ENCODE measurements around the gene FCN2.

Gene FCN2

DNA sequence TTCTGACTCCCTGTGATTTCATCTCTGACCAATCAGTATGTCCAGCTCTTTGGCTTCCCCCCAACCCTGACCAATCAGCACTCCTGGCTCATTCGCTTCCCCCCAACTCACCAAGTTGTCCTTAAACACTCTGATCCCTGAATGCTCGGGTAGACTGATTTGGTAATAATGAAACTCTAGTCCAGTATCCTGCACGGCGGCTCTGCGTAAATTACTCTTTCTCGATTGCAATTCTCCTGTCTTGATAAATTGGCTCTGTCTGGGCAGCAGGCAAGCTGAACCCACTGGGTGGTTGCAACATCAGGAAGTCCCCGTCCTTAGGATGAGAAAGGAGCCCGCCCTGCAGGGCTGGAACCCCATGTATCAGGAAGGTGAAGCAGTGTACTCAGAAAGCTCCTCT, 10.4 kb downstream of the FCN2 start:
- ATAC-seq (ENCODE audit: low read depth) = no peak
- Histone ChIP-seq H3K4me3 (ENCODE audit: severe bottlenecking) (no peak overlapping the region), H3K4me1 (ENCODE audit: insufficient read depth, poor library complexity, severe bottlenecking) (peaks cover 3% of the 10 kb centered on the region), H3K9me3 (ENCODE audit: severe bottlenecking) (no peaks in the 10 kb centered on the region), H3K27ac (ENCODE audit: poor library complexity, severe bottlenecking) (no peak overlapping the region), H3K27me3 (ENCODE audit: insufficient read depth, poor library complexity, severe bottlenecking) (no peaks in the 10 kb centered on the region), H3K36me3 (ENCODE audit: low read depth) (no peaks in the 10 kb centered on the region)
- no peak for DNase-seq (ENCODE audit: low spot score)
- TF ChIP-seq, protein P1, sequence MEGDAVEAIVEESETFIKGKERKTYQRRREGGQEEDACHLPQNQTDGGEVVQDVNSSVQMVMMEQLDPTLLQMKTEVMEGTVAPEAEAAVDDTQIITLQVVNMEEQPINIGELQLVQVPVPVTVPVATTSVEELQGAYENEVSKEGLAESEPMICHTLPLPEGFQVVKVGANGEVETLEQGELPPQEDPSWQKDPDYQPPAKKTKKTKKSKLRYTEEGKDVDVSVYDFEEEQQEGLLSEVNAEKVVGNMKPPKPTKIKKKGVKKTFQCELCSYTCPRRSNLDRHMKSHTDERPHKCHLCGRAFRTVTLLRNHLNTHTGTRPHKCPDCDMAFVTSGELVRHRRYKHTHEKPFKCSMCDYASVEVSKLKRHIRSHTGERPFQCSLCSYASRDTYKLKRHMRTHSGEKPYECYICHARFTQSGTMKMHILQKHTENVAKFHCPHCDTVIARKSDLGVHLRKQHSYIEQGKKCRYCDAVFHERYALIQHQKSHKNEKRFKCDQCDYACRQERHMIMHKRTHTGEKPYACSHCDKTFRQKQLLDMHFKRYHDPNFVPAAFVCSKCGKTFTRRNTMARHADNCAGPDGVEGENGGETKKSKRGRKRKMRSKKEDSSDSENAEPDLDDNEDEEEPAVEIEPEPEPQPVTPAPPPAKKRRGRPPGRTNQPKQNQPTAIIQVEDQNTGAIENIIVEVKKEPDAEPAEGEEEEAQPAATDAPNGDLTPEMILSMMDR (IDR thresholded peaks at IDR 0.05; ENCODE audit: poor library complexity, severe bottlenecking) = no peak

DNA sequence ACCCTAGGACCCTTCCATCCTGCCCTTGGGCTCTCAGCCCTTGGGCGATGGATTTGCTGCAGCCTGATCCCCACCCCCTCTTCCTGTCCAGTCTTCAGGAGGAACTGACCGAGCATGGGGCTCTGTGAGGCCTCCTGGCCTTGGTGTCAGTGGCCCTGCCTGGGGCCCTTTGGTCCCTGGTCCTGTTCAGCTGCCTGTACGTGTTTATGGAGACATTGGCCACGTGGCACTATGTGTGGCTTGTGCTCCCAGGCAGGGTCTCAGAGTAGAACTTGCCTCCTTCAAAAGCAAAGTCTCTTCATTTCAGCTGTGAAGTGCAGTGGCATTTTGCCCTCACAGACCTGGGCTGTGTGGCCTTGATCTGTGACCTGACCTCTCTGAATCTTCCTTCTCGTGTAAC, 11.1 kb downstream of the FCN2 start:
- TF ChIP-seq, protein P1 (IDR thresholded peaks at IDR 0.05; ENCODE audit: poor library complexity, severe bottlenecking) = no peak
- DNase-seq (ENCODE audit: low spot score) (no peak), ATAC-seq (ENCODE audit: low read depth) (no peak)
- no peak overlapping the region for H3K4me3 ChIP-seq (ENCODE audit: severe bottlenecking)
- H3K27ac ChIP-seq (ENCODE audit: poor library complexity, severe bottlenecking) = no peak overlapping the region
- H3K36me3 ChIP-seq (ENCODE audit: low read depth) = no peaks in the 10 kb centered on the region
- H3K27me3 ChIP-seq (ENCODE audit: insufficient read depth, poor library complexity, severe bottlenecking) = no peaks in the 10 kb centered on the region
- peaks cover 8% of the 10 kb centered on the region for H3K4me1 ChIP-seq (ENCODE audit: insufficient read depth, poor library complexity, severe bottlenecking)
- H3K9me3 ChIP-seq (ENCODE audit: severe bottlenecking) = no peaks in the 10 kb centered on the region

DNA sequence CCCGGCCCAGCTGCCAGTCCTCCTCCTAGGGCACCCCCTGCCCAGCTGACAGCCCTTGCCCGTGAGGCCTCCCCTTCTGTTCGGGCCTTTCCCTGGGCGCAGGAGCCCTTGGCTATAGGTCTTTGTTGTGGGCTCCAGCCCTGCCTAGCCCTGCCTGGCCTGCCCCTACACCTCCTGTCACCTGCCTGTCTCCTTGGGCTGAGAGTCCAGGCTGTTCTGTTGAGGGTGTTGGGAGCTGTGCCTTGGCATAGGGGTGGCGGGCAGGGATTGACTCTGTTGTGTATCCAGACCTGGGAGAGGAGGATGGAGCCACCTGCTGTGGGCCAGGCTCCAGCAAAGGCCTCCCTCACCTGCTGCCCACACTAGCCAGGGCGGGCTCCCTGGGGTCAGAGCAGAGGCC, 11.6 kb downstream of the FCN2 start:
- H3K9me3 ChIP-seq (ENCODE audit: severe bottlenecking) = no peaks in the 10 kb centered on the region
- H3K36me3 ChIP-seq (ENCODE audit: low read depth) = no peaks in the 10 kb centered on the region
- H3K4me1 ChIP-seq (ENCODE audit: insufficient read depth, poor library complexity, severe bottlenecking) = peaks cover 8% of the 10 kb centered on the region
- DNase-seq (ENCODE audit: low spot score) (no peak), ATAC-seq (ENCODE audit: low read depth) (no peak)
- H3K4me3 ChIP-seq (ENCODE audit: severe bottlenecking) = no peak overlapping the region
- TF ChIP-seq, protein P1 (IDR thresholded peaks at IDR 0.05; ENCODE audit: poor library complexity, severe bottlenecking) = no peak
- no peaks in the 10 kb centered on the region for H3K27me3 ChIP-seq (ENCODE audit: insufficient read depth, poor library complexity, severe bottlenecking)
- H3K27ac ChIP-seq (ENCODE audit: poor library complexity, severe bottlenecking) = no peak overlapping the region

DNA sequence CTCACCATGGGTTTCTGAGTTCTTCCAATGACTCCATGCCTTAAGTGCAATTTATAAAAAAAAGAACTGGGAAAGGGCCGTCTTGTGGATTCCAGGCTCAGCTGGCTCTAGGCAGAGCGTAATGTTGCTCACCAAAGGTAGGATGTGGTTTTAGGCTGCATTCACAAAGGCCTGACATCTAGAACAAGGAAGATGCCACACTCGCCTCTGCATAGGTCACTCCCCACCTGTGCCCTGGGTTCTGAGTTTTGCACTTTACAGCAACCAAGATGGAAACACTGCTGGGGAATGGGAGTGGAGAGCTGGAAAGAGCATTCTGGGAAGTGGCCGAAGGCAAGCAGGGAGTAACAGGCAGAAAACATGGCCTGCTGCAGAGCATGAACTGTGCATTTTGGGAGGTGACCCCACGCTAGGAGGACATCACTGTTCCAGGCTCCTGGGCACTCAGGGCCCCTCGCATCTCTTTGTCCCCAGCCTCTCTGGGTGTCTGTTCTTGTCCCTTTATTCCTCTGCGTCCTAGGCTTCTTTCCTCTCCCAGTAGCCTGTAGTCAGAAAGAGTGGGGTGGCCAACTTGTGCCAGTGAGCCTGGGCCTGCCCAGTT, 12.3 kb downstream of the FCN2 start:
- Histone ChIP-seq H3K4me1 (ENCODE audit: insufficient read depth, poor library complexity, severe bottlenecking) (peaks cover 8% of the 10 kb centered on the region), H3K27ac (ENCODE audit: poor library complexity, severe bottlenecking) (no peak overlapping the region), H3K27me3 (ENCODE audit: insufficient read depth, poor library complexity, severe bottlenecking) (no peaks in the 10 kb centered on the region), H3K4me3 (ENCODE audit: severe bottlenecking) (no peak overlapping the region), H3K36me3 (ENCODE audit: low read depth) (no peaks in the 10 kb centered on the region), H3K9me3 (ENCODE audit: severe bottlenecking) (no peaks in the 10 kb centered on the region)
- DNase-seq (ENCODE audit: low spot score) (no peak), ATAC-seq (ENCODE audit: low read depth) (no peak)
- TF ChIP-seq, protein P1 (IDR thresholded peaks at IDR 0.05; ENCODE audit: poor library complexity, severe bottlenecking) = no peak

DNA sequence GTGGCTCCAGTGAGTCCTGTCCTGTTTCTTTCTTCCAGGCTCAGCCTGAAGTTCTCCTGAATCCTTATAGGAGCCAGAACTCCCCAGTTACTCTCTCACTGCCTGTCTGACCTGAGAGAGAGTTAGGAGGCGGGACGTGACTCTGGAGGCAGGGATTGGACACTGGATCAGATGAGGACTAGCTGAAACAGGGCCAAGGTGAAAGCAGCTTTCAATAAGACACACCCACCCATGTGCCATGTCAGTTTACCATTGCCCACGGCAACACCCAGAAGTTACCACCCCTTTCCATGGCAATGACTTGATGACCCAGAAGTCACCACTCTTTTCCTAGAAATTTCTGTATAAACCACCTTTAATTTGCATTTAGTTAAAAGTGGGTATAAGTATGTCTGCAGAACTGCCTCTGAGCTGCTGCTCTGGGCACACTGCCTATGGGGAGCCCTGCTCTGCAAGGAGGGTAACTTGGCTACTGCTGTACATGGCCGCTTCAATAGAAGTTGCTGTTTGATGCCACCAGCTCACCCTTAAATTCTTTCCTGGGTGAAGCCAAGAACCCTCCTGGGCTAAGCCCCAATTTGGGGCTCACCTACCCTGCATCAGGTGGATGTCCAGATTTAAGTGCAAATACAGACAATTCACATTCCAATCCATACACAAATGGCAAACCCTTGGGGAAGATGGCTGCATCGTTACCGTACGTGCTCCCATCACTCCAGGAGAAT, 13.7 kb downstream of the FCN2 start:
- Histone ChIP-seq H3K36me3 (ENCODE audit: low read depth) (no peaks in the 10 kb centered on the region), H3K27me3 (ENCODE audit: insufficient read depth, poor library complexity, severe bottlenecking) (no peaks in the 10 kb centered on the region), H3K9me3 (ENCODE audit: severe bottlenecking) (peaks cover 3% of the 10 kb centered on the region), H3K4me1 (ENCODE audit: insufficient read depth, poor library complexity, severe bottlenecking) (peaks cover 8% of the 10 kb centered on the region), H3K27ac (ENCODE audit: poor library complexity, severe bottlenecking) (no peak overlapping the region), H3K4me3 (ENCODE audit: severe bottlenecking) (no peak overlapping the region)
- TF ChIP-seq, protein P1 (IDR thresholded peaks at IDR 0.05; ENCODE audit: poor library complexity, severe bottlenecking) = no peak
- ATAC-seq (ENCODE audit: low read depth) (no peak), DNase-seq (ENCODE audit: low spot score) (no peak)

All from RWPE2 (cell line).